ENCODE results near the gene CIPC.

DNA sequence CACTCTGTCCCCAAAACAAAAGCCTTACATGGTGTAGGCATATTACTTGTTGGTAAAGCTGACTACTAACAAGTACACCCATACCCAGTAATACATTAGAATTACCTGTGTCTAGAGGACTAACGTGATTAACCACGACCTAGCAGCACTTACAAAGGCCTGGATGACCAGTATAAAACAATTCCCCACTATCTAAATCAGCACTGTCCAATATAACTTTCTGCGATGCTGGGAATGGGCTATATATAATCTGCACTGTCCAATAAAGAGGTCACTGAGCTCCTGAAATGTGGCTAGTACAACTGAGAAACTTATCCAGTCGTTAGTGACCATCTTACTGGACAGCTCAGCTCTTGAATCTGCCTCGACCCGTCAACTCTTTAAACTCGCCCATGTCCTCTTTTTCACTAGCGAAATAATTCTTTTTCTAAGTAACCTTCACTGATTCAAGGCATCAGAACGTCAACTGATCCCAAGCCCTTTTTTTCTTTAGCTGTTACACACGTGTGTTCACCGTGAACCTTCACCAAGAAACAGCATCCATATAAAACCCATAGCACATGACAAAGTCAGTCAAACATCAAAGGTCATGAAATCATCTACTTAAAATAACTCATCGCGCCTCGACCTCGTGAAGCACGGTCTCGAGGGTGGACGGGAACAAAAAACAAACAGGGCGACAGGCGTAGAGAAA lies 905 bp upstream of the CIPC start:
- TF ChIP-seq, protein P1, sequence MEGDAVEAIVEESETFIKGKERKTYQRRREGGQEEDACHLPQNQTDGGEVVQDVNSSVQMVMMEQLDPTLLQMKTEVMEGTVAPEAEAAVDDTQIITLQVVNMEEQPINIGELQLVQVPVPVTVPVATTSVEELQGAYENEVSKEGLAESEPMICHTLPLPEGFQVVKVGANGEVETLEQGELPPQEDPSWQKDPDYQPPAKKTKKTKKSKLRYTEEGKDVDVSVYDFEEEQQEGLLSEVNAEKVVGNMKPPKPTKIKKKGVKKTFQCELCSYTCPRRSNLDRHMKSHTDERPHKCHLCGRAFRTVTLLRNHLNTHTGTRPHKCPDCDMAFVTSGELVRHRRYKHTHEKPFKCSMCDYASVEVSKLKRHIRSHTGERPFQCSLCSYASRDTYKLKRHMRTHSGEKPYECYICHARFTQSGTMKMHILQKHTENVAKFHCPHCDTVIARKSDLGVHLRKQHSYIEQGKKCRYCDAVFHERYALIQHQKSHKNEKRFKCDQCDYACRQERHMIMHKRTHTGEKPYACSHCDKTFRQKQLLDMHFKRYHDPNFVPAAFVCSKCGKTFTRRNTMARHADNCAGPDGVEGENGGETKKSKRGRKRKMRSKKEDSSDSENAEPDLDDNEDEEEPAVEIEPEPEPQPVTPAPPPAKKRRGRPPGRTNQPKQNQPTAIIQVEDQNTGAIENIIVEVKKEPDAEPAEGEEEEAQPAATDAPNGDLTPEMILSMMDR (IDR thresholded peaks at IDR 0.05; ENCODE audit: insufficient read depth, low read length): no peak
- TF ChIP-seq POLR2AphosphoS5 (IDR thresholded peaks at IDR 0.05; ENCODE audit: low read depth) (no peak), SPI1 (IDR thresholded peaks at IDR 0.05; ENCODE audit: borderline replicate concordance, low read depth) (no peak)

Data from HL-60 (cell line).